NCI-H2227 (cell line): ENCODE data around the gene GDPD5.
A peak's percentile ranks its signal among the peaks of the same experiment; 100 is the strongest.
"Not testable (repeated sequence)": the region's sequence is repeated elsewhere in the genome, so short reads cannot be mapped to it uniquely, and the experiment has no call there.

Experiments used
- DNase-seq: peaks from one replicate; lab custom pipeline; 2025; ENCODE audit not compliant: unreplicated experiment; lab: John Stamatoyannopoulos, UW

Gene GDPD5

GRCh38 chr11:75431533-75432525, 93.9 kb downstream of the GDPD5 start:
- DNase-seq = no peak

DNA sequence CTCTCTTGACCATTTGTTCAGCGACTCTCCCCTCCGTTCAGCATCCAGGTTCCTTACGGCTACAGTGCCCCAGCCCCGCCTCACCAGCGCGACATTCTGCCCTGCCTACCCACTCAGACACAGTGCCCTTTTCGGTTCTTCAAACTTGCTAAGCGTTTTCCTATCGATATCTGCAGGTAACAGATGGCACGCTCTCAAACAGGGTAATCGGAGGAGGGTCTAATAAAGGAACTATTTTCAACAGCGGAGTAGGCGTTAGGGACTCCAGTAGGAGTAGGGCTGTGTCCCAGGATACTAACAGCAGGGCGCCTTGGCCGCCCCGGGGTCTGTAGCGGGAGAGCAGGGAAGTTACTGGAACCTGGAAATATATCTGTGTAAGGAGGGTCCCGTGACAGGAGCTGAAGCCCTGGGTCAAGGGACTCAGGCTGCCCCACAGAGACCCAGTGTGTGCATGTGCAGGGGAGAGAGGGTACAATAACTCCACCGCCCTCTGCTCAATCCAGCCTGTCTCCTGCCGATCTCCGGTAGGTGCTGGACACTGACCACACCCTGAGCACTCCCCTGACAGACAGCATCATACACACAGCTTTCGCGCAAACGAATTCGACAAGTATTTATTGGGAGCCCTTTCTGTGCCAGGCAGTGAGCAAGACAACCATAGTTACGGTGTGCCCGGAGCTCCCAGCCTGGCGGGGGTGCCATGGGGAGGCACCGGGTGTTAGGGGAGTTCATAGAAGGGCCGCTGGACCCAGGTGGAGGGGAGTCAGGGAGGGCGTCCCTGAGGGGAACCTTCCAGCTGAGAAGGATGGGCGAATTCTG, 94.8 kb downstream of the GDPD5 start:
- peak; percentile 51 for DNase-seq

GRCh38 chr11:75429902-75430713, 95.6 kb downstream of the GDPD5 start:
- DNase-seq = peak; percentile 89

- no peak for DNase-seq
Measured at GRCh38 chr11:75429641-75429901, 96.2 kb downstream of the GDPD5 start.

- DNase-seq = no peak
Measured at GRCh38 chr11:75428989-75429640, 96.6 kb downstream of the GDPD5 start.

DNA sequence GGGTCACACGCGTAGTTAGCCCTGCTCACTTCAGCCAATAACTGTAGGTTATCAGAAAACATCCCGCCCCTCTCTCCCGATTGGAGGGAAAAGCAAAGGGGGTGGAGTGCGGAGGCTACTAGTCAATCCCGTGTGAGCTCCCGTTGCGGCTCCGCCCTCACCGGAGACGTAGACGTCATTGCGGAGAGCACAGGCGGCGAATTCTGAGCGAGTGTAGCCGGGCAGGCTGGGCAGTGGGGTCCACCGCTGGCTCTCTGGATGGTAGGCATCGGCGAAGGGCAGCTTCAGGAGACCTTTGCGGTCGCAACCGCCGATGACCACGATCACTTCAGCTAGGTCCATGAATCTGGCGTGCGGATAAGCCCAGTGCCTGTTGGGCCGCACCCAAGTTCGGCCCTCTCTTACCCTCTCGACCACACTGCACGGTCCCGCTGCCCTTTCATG, 97.4 kb downstream of the GDPD5 start:
- no peak for DNase-seq

DNA sequence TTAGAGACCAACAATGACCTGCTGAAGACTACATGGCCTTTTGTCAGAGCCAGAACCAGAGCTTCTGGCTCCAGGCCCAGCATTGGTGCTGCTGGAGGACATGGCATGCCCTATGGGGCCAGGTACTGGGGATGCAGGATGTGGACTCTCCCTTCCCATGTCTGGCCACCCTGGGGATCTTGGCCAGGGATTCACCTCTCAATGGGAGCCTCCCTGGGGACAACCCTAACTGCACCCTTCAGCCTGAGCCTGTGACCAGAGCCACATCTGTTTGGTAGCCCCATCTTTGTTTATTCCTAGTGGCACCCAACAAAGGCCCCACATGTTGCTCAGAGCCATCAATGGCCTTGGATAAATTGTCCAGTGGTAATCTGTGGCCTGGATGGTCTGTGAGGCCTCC, 98.6 kb downstream of the GDPD5 start:
- no peak for DNase-seq

GRCh38 chr11:75426720-75427086, 99.0 kb downstream of the GDPD5 start:
- no peak for DNase-seq

DNA sequence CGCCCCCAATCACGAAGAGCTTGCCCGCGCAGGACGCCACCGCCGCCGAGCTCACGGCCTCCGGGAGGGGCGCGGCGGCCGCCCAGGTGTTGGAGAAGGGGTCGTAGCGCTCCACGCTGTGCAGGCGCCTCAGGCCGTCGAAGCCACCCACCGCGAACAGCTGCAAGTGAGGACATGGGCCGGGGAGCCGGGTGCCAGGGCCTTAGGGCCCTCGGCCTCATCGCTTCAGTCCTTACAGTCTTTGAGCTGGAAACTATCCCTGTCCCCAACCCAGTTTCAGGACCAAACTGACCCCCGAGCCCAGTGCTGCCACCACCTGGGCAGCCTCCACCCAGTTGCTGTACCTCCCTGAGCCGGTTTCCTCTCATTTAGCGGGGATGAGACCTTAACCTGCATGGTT, 100.3 kb downstream of the GDPD5 start:
- no peak for DNase-seq

DNA sequence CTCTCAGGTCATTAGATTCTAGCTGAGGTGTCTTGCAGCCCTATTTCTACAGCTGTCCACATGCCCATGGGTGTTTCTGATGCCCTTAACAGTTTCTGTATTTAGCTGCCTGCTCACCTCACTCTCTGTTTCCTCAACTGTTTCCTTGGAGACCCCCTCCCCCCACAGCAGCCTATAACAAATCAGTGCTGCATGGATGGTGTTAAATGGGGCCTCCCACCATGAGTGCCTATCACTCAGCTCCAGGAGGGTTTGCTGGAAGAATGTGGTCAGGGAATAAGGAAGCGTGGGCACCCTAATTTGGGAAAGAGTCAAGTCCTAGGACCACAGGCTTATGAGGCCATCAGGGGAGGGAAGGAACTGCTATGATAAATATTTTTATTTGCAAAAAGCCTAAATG, 101.3 kb downstream of the GDPD5 start:
- no peak for DNase-seq

GRCh38 chr11:75423721-75424120, 102.0 kb downstream of the GDPD5 start:
- DNase-seq = no peak

GRCh38 chr11:75422248-75423231, 103.2 kb downstream of the GDPD5 start:
- DNase-seq = no peak

DNA sequence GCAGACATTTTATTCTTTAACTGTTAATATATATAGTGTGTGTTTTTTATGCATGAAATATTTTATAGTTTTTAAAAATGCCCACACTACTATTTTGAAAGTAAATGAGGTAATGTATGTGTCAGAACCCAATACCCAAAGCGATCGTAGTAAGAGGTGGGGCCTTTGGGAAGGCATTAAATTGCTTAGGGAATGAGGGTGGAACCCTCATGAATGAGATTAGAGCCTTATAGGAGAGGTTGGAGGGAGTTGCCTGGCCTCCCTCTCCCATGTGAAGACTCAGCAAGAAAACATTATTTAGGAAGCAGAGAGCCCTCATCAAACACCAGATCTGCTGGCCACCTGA, 103.9 kb downstream of the GDPD5 start:
- no peak for DNase-seq

DNA sequence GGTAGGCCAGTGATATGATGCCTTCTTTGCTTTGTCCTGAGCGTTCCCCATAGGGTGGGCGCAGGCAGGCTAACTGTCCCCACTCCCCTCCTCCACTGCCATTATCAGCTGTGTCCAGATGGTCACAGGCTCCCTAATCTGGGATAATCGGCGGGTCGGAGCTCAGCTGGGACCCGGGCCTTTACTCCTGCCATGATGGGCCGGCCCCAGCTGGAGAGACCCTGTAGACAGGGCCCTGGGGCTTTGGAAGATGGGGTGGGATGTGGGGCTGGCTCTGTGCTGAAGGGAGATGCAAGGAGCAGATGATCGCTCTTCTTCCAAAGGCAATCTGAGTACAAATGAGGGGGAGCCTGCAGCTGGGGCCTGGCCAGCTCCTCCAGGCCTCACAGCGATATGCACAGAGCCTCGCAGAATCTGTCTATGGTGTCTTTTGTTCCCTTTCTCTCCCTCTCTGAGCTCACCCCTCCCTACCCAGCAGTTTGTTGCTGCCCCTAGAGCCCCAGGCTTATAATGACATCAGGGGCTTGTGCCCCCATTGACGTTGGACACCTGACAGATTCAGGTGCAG, 104.6 kb downstream of the GDPD5 start:
- DNase-seq = no peak

- DNase-seq = no peak
Measured at GRCh38 chr11:75420224-75421034, 105.3 kb downstream of the GDPD5 start.

- no peak for DNase-seq
Measured at GRCh38 chr11:75413864-75414263, 111.9 kb downstream of the GDPD5 start.

DNA sequence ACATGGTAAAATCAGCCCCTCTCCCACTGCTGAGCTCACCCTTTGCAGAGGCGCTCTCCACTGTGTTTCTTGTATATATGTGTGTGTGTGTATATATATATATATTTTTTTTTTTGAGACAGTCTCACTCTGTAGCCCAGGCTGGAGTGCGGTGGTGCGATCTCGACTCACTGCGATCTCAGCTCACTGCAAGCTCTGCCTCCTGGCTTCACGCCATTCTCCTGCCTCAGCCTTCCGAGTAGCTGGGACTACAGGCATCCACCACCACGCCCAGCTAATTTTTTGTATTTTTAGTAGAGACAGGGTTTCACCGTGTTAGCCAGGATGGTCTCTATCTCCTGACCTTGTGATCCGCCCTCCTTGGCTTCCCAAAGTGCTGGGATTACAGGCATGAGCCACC, 112.6 kb downstream of the GDPD5 start:
- not testable (repeated sequence) for DNase-seq

GRCh38 chr11:75409971-75410370, 115.8 kb downstream of the GDPD5 start:
- DNase-seq = not testable (repeated sequence)

DNA sequence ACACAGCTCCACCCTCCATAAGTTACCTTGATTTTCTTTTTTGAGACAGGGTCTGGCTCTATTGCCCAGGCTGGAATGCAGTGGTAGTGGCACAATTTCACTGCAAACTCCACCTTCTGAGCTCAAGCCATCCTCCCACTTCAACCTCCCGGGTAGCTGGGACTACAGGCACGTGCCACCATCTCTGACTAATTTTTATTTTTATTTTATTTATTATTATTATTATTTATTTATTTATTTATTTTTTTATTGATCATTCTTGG, 116.9 kb downstream of the GDPD5 start:
- DNase-seq = no peak
